Measurements from ENCODE around the gene HOXD9.

HOXD9 gene

DNA sequence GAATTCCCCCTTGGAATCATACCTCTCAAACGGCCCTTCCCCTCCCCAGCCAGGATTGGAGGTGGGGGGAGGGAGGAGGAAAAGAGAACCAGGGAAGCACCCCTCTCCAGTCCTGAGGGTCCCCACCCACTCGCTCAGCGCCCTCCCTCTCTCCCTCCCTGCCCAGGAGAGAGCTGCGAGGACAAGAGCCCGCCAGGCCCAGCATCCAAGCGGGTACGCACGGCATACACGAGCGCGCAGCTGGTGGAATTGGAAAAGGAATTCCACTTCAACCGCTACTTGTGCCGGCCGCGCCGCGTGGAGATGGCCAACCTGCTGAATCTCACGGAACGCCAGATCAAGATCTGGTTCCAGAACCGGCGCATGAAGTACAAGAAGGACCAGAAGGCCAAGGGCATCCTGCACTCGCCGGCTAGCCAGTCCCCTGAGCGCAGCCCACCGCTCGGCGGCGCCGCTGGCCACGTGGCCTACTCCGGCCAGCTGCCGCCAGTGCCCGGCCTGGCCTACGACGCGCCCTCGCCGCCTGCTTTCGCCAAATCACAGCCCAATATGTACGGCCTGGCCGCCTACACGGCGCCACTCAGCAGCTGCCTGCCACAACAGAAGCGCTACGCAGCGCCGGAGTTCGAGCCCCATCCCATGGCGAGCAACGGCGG lies 49.0 kb downstream of the HOXD9 start:
- DNase-seq = no peak

GRCh38 chr2:176172007-176172894 lies 49.7 kb downstream of the HOXD9 start:
- no peak for DNase-seq

GRCh38 chr2:176172895-176173566 lies 50.5 kb downstream of the HOXD9 start:
- no peak for DNase-seq

DNA sequence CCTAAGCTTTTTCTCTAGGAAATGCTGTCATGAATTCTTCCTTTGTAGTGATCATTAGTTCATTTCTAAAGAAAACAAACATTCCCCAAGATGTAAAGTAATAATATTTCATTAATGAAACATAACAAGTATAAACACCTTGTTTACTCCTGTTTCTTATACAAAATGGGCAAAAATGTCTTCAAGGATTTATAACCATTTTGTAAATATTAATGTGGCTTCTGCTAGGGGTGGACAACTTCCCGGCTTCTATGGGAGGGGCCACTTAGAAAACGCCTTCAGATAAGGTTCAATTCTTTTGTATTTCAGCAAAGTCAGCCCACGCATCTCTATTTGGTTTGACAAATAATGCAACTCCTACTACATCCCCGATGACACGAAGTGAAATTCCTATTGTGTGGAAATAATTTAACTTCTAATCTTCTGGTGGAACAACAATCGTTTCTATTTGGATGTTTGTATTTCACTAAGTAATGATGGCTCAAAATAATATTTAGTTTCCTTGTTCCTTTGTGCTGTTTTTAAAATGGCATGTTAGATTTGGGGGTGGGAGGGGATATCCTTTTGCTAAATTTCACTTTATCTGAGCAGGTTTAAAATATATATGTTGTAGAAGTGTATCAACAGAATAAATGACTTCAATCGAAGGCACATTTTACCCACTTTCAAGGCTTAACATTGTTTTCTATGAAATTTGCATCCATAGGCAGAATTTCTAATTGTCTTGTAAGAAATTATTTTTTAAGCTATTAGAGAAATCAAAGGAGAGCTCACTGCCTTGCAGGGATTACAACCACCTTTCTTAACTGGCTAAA lies 51.3 kb downstream of the HOXD9 start:
- no peak for DNase-seq

DNA sequence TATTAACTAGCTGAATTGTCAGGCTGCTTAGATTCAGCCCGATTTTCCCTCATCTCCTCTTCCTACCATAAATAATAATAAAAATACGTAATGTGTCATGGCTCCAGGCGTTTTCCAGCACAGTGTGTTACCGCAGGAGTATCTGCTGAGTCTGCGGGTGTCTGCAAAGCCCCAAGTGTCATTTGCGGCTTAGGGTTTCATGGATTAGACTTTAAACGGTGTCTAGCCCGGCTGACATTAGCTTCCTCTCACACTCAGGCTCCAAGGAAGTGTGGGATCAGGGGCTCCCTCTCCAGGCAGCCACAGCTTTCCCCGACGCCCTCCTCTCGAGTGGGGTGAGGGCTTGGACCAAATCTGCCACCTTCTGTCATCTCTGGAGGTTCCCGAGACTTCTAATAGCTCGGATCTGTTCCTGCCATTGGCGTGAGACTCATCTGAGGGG lies 51.9 kb downstream of the HOXD9 start:
- DNase-seq = no peak
